ENCODE results near the gene IRX5. TPM values are rescaled to one million over a fixed set of nuclear protein-coding genes. Genes with fewer than 3 reads are reported as not detected.

IRX5 gene
- total and polyA plus RNA-seq, 2 of the 4 experiments (the other 2 are of a cell fraction) = not detected

- no peak overlapping the region for H4K91ac ChIP-seq (ENCODE audit: insufficient read depth, low read depth, low read length)
- H3K27ac ChIP-seq (ENCODE audit: insufficient read depth, low read length) = no peak overlapping the region
- no peak overlapping the region for H2BK5ac ChIP-seq (ENCODE audit: low read depth, low read length, poor library complexity, severe bottlenecking)
- in situ Hi-C loops (cut with MboI; ENCODE audit: low sequenced_read_pairs) = no loop called here
- H2AK9ac ChIP-seq (replicated peaks; ENCODE audit: low read depth, low read length, poor library complexity) = no peak overlapping the region
- H2BK120ac ChIP-seq (ENCODE audit: low read depth, low read length) = no peak overlapping the region
- H3K23ac ChIP-seq (ENCODE audit: low read depth, low read length) = no peak overlapping the region
- no peak overlapping the region for H4K8ac ChIP-seq (ENCODE audit: low read depth in 2 of 2, low read length in 2 of 2)
- H2AFZ ChIP-seq (replicated peaks; ENCODE audit: low read length, poor library complexity) = peak overlapping the region; percentile 17
- no peak overlapping the region for H3K56ac ChIP-seq (ENCODE audit: extremely low read depth, insufficient read depth, low read length)
- dilution Hi-C loops (cut with HindIII; ENCODE audit: low sequenced_read_pairs, unreplicated experiment) = no loop called here
- no peak overlapping the region for H3K4me2 ChIP-seq (ENCODE audit: low read depth, low read length)
- H4K20me1 ChIP-seq (ENCODE audit: insufficient read depth, low read length) = no peaks in the 10 kb centered on the region
- ChIA-PET POLR2A (ENCODE audit: unreplicated experiment) (no interaction called here), CTCF (no interaction called here)
- no peaks in the 10 kb centered on the region for H3K9me1 ChIP-seq (ENCODE audit: insufficient read depth, low read length)
- no peak overlapping the region for H3K9ac ChIP-seq (ENCODE audit: low read depth, low read length)
- H3K27me3 ChIP-seq (ENCODE audit: control insufficient read depth, insufficient read depth, low read length) = no peaks in the 10 kb centered on the region
- H3K9me3 ChIP-seq (ENCODE audit: control insufficient read depth, insufficient read depth, low read length) = no peaks in the 10 kb centered on the region
- H2BK20ac ChIP-seq (ENCODE audit: low read depth, low read length) = no peak overlapping the region
- H3K4me1 ChIP-seq (ENCODE audit: control insufficient read depth, insufficient read depth, low read length) = no peaks in the 10 kb centered on the region
- ATAC-seq (ENCODE audit: low read depth) (no peak), DNase-seq (no peak)
- no CpG with 5 or more reads among the region's 5 CpGs for WGBS, 2 experiments (ENCODE audit: extremely low coverage in 2 of 2, insufficient read length in 1 of 2)
- no peaks in the 10 kb centered on the region for H3K79me1 ChIP-seq (ENCODE audit: low read depth in 1 of 2, low read length in 2 of 2)
- H3K4ac ChIP-seq (ENCODE audit: low read depth, low read length) = no peak overlapping the region
- H3K36me3 ChIP-seq (ENCODE audit: control insufficient read depth, insufficient read depth, low read length) = no peaks in the 10 kb centered on the region
- no TSS peak for BruUV-seq (replicated peaks)
- no peak overlapping the region for H3K18ac ChIP-seq (ENCODE audit: low read depth, low read length)
- no peak overlapping the region for H2AK5ac ChIP-seq (ENCODE audit: low read depth, low read length)
- no peak overlapping the region for H2BK15ac ChIP-seq (ENCODE audit: low read depth, low read length)
- H3K4me3 ChIP-seq (ENCODE audit: insufficient read depth, low read depth, low read length) = no peak overlapping the region
- intact Hi-C loops (cut with micrococcal nuclease) = no loop called here
- TF ChIP-seq MXI1 (IDR thresholded peaks at IDR 0.05; ENCODE audit: borderline replicate concordance, low read depth, low read length) = no peak
- no peak for TF ChIP-seq POLR2A (IDR thresholded peaks at IDR 0.05; ENCODE audit: low read depth, low read length)
- no peak for TF ChIP-seq MAZ (IDR thresholded peaks at IDR 0.05; ENCODE audit: borderline replicate concordance, low read depth, low read length)
- no peak for TF ChIP-seq BHLHE40 (IDR thresholded peaks at IDR 0.05; ENCODE audit: low read depth, low read length)
- no peak for TF ChIP-seq MAFK (IDR thresholded peaks at IDR 0.05; ENCODE audit: low read depth, low read length)
- TF ChIP-seq RCOR1 (IDR thresholded peaks at IDR 0.05; ENCODE audit: insufficient replicate concordance, low read length) = no peak
- TF ChIP-seq SMC3 (IDR thresholded peaks at IDR 0.05; ENCODE audit: low read depth, low read length) = no peak
- TF ChIP-seq CHD1 (IDR thresholded peaks at IDR 0.05; ENCODE audit: low read depth, low read length) = no peak
- TF ChIP-seq NFE2L2 (IDR thresholded peaks at IDR 0.05; ENCODE audit: low read depth, low read length) = no peak
- no peak for TF ChIP-seq RAD21 (IDR thresholded peaks at IDR 0.05; ENCODE audit: low read length)
- TF ChIP-seq, protein P1, sequence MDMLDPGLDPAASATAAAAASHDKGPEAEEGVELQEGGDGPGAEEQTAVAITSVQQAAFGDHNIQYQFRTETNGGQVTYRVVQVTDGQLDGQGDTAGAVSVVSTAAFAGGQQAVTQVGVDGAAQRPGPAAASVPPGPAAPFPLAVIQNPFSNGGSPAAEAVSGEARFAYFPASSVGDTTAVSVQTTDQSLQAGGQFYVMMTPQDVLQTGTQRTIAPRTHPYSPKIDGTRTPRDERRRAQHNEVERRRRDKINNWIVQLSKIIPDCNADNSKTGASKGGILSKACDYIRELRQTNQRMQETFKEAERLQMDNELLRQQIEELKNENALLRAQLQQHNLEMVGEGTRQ (IDR thresholded peaks at IDR 0.05; ENCODE audit: low read depth, low read length) = no peak
- TF ChIP-seq RFX5 (IDR thresholded peaks at IDR 0.05; ENCODE audit: low read depth, low read length) = no peak
- TF ChIP-seq CEBPB (IDR thresholded peaks at IDR 0.05; ENCODE audit: low read depth, low read length) = no peak
- no peak for TF ChIP-seq FOS (IDR thresholded peaks at IDR 0.05; ENCODE audit: low read depth, low read length)
- TF ChIP-seq, protein P2, sequence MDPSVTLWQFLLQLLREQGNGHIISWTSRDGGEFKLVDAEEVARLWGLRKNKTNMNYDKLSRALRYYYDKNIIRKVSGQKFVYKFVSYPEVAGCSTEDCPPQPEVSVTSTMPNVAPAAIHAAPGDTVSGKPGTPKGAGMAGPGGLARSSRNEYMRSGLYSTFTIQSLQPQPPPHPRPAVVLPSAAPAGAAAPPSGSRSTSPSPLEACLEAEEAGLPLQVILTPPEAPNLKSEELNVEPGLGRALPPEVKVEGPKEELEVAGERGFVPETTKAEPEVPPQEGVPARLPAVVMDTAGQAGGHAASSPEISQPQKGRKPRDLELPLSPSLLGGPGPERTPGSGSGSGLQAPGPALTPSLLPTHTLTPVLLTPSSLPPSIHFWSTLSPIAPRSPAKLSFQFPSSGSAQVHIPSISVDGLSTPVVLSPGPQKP (IDR thresholded peaks at IDR 0.05; ENCODE audit: borderline replicate concordance, low read depth, low read length) = no peak
- TF ChIP-seq CTCF (conservative IDR thresholded peaks at IDR 0.05; ENCODE audit: low read depth, low read length) = no peak
- H4K5ac ChIP-seq (ENCODE audit: low read depth, low read length) = no peak overlapping the region
- H3K14ac ChIP-seq (replicated peaks; ENCODE audit: low read depth, low read length) = no peak overlapping the region
These were observed 50.2 kb downstream of the IRX5 start for GRCh38 chr16:54980821-54981220.

Measured in IMR-90 (cell line).